Progenitor cell of endocrine pancreas (in vitro differentiated cells): ENCODE measurements around the gene PLEKHG4. TPM values are rescaled to one million over a fixed set of nuclear protein-coding genes. Genes with fewer than 3 reads are reported as not detected.

Experiments
- DNase-seq: peaks from one replicate; pipeline ENCODE4 v3.0.0; 2021; ENCODE audit warnings: low spot score; ENCODE audit not compliant: unreplicated experiment
- H3K27ac Mint-ChIP-seq: 2 replicates; pipeline ENCODE4 v1.8.0; 2021; ENCODE audit warnings: mild to moderate bottlenecking, moderate library complexity, mixed read lengths
- H3K27me3 Mint-ChIP-seq: 2 replicates; pipeline ENCODE4 v1.8.0; 2021; ENCODE audit warnings: mixed read lengths
- H3K36me3 Mint-ChIP-seq: 2 replicates; pipeline ENCODE4 v1.8.0; 2022; ENCODE audit warnings: mixed read lengths; ENCODE audit not compliant: insufficient read depth
- H3K4me1 Mint-ChIP-seq: 2 replicates; pipeline ENCODE4 v1.8.0; 2021; ENCODE audit warnings: low read depth, mixed read lengths
- H3K4me3 Mint-ChIP-seq: 2 replicates; pipeline ENCODE4 v1.8.0; 2021; ENCODE audit warnings: low read depth, mild to moderate bottlenecking, moderate library complexity, mixed read lengths
- H3K9me3 Mint-ChIP-seq: 2 replicates; pipeline ENCODE4 v1.8.0; 2021; ENCODE audit warnings: low read depth, mixed read lengths
- total RNA-seq: library from RNA; stranded (reverse); gene quantifications from 2 replicates; pipeline ENCODE4 v1.2.1, GENCODE V29; 2021
- TF ChIP-seq, protein P1 (sequence below): fragments of 200-600 bp; sonication (generic); IDR thresholded peaks from one replicate; pipeline ENCODE4 v1.5.0; 2021; ENCODE audit warnings: antibody characterized with exemption, mild to moderate bottlenecking; ENCODE audit not compliant: unreplicated experiment

The PLEKHG4 gene
- total RNA-seq, 1 donor from 2014 or later: 3.3 TPM

DNA sequence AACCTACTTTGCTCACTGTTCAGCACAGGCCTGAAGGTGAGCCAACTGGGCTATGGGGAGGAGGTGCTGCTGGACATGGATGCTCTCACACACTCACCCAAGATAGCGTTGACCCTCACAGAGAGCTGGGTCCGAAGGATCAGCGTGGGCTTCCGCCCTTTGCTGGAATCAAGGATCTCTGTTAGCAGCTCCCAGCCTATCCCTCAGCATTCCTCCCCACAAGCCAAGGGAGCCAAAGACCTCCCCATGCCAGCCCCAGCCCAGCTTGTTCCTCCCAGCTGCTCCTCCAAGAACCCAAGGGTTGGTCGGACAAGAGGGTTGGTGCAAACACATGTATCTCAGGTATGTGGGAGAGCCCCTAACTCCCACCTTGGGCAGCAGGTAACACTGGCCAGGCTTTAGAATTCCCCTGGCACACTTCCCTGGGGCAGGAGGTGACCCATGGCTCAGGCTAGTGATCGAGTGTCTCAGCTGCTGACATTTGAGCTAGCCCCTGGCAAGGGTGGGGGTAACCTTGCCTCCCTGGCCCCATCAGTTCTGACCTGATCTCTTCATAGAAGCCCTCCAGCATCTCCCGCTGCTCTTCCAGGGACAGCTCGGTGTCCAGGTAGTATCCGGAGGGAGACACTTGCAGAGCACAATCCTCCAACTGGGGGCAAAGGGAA is 40.4 kb upstream of the PLEKHG4 start:
- TF ChIP-seq, protein P1, sequence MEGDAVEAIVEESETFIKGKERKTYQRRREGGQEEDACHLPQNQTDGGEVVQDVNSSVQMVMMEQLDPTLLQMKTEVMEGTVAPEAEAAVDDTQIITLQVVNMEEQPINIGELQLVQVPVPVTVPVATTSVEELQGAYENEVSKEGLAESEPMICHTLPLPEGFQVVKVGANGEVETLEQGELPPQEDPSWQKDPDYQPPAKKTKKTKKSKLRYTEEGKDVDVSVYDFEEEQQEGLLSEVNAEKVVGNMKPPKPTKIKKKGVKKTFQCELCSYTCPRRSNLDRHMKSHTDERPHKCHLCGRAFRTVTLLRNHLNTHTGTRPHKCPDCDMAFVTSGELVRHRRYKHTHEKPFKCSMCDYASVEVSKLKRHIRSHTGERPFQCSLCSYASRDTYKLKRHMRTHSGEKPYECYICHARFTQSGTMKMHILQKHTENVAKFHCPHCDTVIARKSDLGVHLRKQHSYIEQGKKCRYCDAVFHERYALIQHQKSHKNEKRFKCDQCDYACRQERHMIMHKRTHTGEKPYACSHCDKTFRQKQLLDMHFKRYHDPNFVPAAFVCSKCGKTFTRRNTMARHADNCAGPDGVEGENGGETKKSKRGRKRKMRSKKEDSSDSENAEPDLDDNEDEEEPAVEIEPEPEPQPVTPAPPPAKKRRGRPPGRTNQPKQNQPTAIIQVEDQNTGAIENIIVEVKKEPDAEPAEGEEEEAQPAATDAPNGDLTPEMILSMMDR: no peak
- Mint-ChIP-seq H3K4me1 (no peaks in the 10 kb centered on the region), H3K36me3 (peaks cover 11% of the 10 kb centered on the region), H3K27me3 (no peaks in the 10 kb centered on the region), H3K27ac (no peak overlapping the region), H3K4me3 (no peak overlapping the region), H3K9me3 (no peaks in the 10 kb centered on the region)
- DNase-seq: no peak

GRCh38 chr16:67240506-67240905 is 38.8 kb upstream of the PLEKHG4 start:
- no peak overlapping the region for H3K4me3 Mint-ChIP-seq
- H3K27ac Mint-ChIP-seq: no peak overlapping the region
- no peaks in the 10 kb centered on the region for H3K9me3 Mint-ChIP-seq
- DNase-seq: no peak
- peaks cover 11% of the 10 kb centered on the region for H3K36me3 Mint-ChIP-seq
- TF ChIP-seq, protein P1: no peak
- peaks cover 5% of the 10 kb centered on the region for H3K4me1 Mint-ChIP-seq
- H3K27me3 Mint-ChIP-seq: no peaks in the 10 kb centered on the region

GRCh38 chr16:67241008-67241900 is 38.1 kb upstream of the PLEKHG4 start:
- DNase-seq: no peak
- Mint-ChIP-seq H3K4me3 (no peak overlapping the region), H3K4me1 (peaks cover 6% of the 10 kb centered on the region), H3K27ac (no peak overlapping the region), H3K9me3 (no peaks in the 10 kb centered on the region), H3K27me3 (no peaks in the 10 kb centered on the region), H3K36me3 (peaks cover 8% of the 10 kb centered on the region)
- TF ChIP-seq, protein P1: no peak

DNA sequence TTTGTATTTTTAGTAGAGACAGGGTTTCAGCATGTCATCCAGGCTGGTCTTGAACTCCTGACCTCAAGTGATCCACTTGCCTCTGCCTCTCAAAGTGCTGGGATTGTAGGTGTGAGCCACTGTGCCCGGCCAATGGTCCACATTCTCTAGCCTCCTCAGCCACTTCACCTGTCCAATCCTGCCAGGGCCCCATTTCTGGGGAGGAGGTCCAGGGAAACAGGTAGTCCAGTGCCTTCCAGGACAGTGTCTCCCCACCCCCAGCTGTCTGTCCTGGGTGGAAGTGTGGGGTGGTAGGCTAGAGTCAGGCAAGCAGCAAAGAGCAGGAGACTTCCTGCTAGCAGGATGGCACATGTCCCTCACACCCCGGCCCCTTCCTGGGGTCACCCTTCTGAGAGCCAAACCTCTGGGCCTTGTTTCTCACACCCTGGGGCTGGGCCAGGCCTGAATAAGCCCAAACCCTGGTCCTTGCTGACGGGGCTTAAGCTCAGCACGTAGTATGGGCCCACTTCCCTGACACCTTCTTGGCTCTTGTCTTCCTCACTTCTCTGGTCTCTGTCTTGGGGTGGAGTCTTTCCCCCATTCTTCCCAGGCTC is 37.1 kb upstream of the PLEKHG4 start:
- no peak for DNase-seq
- H3K27ac Mint-ChIP-seq: no peak overlapping the region
- no peaks in the 10 kb centered on the region for H3K9me3 Mint-ChIP-seq

DNA sequence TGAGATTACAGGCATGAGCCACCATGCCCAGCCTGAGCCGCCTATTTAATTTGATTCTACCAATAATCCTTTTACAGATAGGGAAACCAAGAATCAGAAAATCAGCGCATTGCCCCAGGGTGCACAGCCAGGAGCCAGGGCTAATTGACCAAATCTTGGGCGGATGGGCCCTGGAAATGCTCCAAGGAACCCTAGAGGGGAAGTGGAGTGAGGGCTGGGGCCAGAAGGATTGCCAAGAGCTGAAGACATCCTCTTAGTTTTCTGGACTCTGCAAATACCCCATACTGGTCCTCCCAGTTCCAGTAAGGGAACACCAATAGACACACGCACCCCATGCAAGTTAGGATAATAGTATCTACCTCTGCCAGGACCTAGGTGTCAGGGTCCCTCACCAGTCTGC is 35.9 kb upstream of the PLEKHG4 start:
- H3K36me3 Mint-ChIP-seq: no peaks in the 10 kb centered on the region
- H3K9me3 Mint-ChIP-seq: no peaks in the 10 kb centered on the region
- peaks cover 9% of the 10 kb centered on the region for H3K27me3 Mint-ChIP-seq
- no peak overlapping the region for H3K27ac Mint-ChIP-seq
- TF ChIP-seq, protein P1: no peak
- no peak overlapping the region for H3K4me3 Mint-ChIP-seq
- H3K4me1 Mint-ChIP-seq: peaks cover 14% of the 10 kb centered on the region
- DNase-seq: no peak

More for the DNA sequence above, 37.1 kb upstream of the PLEKHG4 start:
- Mint-ChIP-seq H3K4me3 (no peak overlapping the region), H3K27me3 (no peaks in the 10 kb centered on the region), H3K36me3 (peaks cover 3% of the 10 kb centered on the region), H3K4me1 (peaks cover 6% of the 10 kb centered on the region)
- TF ChIP-seq, protein P1: no peak
